ENCODE measurements around the gene PLD2.

DNA sequence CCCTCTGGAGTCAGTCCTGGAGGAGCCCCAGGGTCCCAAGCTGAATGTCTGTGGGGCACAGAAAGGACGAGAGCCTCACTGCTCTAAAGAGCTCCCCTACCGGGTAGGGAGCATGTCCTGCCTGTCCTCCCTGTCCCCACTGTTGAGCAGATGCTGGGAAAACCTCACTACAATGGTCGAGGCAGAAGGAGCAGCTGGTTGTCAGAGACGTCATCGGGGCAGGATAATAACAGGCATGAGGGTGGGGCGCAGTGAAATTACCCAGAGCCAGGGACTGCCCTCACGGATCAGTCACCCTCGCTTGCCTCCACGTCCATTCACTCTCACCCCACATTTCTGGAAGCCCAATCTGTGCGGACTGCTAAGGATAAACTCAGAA lies 34.7 kb upstream of the PLD2 start:
- no peak for TF ChIP-seq CTCF (IDR thresholded peaks at IDR 0.05; ENCODE audit: low read length)
- TF ChIP-seq EZH2 (optimal IDR thresholded peaks at IDR 0.05; ENCODE audit: low read depth, low read length), result no peak
- TF ChIP-seq EZH2phosphoT487 (IDR thresholded peaks at IDR 0.05; ENCODE audit: low read length), result no peak
